HG03280 (cell line): ENCODE measurements around the gene GRAMD1B.

Experiments used
- ATAC-seq: cut with Tn5 transposase; IDR thresholded peaks from one replicate; pipeline ENCODE4 v1.9.1; 2021; ENCODE audit warnings: mild to moderate bottlenecking, moderate library complexity; ENCODE audit not compliant: unreplicated experiment

Gene GRAMD1B

GRCh38 chr11:123472236-123472935 lies 42.3 kb downstream of the GRAMD1B start:
- no peak for ATAC-seq

DNA sequence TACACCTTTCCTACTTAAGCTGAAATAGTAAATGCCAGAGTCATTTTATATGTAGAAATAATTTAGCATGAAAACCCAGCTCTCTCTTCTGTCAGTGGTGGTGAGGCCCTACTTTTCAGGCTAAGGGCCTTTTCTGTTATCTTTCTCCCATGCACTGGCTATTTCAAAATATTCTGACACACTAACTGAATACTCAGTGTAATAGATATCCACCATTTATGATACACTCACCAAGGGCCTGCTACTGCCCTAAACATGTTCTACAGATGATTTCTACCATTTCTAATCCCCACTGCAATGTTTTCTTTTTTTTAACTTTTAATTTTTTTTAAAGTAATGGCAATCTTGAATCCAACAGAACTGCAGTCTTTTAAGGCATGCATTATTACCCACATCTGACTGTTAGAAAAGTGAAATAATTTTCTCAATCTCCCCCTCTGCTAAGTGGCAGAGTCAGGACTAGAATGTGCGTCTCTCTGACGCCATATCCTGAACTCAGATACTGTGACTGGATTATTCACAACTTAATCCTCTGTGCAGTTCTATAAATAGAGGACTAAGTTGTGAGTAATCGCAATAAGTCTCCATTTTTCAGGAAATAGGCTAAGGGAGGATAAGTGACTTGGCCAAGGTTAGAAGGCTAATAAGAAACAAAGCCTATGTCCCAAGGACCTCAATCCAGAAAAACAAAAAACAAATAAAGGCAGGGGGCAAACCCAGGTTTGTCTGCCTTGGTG lies 44.0 kb downstream of the GRAMD1B start:
- ATAC-seq: no peak

GRCh38 chr11:123474994-123475393 lies 44.9 kb downstream of the GRAMD1B start:
- no peak for ATAC-seq

- no peak for ATAC-seq
Observed at GRCh38 chr11:123475469-123475868, 45.4 kb downstream of the GRAMD1B start.

DNA sequence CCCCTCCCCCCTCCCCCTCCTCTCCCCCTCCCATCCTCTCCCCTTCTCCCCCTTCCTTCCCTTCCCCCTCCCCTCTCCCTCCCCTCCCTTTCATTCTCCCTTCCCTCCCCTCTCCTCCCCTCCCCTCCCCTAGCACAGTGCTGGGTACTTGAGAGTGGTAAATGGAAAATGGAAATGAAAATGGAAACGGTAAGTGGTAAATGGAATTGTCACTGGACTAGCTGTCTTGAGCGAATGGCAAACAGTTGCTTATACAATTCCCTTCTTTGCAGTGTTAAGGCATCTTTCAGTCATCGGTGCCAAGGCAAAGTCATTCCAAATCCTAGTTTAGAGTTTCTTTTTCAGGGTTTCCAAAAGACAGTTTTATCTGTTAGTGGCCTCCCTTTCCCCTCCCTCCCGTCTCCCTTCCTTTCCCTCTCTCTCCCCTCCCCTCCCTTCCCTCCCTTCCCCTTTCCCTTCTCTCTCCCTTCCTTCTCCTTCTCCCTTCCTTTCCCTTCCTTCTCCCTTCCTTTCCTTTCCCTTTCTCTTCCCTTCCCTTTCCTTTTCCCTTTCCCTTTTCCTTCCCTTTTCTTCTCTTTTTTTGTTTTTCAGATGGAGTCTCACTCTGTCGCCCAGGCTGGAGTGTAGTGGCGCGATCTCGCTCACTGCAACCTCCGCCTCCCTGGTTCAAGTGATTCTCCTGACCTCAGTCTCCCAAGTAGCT lies 47.3 kb downstream of the GRAMD1B start:
- no peak for ATAC-seq

DNA sequence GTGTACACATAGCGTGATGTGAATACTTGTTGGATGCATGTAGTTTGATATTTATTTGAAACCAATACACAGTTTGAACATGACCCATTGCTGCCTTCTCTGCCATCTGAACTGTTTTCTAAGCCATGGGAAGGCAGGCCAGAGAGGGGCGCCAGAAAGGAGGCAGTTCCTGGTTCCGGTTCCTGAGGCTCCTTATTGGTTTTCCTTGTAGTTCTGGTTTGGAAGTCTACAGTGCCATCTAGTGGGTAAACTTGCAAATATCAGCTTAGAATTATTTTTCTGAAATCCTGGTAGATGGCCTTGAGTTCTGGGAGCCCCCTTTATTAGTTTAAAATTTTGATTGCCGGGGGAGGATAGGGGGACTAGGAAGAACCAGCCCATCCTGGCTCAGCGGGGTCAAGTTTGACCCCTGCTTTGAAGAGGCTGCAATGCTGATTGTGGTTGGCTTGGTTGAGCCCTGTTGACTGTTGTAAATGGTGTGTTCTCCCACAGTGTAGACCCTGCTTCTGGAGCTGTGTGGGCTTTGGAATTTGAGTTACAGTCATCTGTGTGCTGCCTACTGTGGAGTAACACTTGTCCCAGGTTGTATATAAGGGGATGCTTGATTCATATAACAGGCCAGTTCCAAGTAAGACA lies 48.4 kb downstream of the GRAMD1B start:
- ATAC-seq: no peak

GRCh38 chr11:123479048-123479837 lies 49.2 kb downstream of the GRAMD1B start:
- ATAC-seq: peak; percentile 53

- ATAC-seq: peak; percentile 55
Observed at GRCh38 chr11:123480290-123480815, 50.3 kb downstream of the GRAMD1B start.

- no peak for ATAC-seq
Observed at GRCh38 chr11:123480882-123481281, 50.8 kb downstream of the GRAMD1B start.

DNA sequence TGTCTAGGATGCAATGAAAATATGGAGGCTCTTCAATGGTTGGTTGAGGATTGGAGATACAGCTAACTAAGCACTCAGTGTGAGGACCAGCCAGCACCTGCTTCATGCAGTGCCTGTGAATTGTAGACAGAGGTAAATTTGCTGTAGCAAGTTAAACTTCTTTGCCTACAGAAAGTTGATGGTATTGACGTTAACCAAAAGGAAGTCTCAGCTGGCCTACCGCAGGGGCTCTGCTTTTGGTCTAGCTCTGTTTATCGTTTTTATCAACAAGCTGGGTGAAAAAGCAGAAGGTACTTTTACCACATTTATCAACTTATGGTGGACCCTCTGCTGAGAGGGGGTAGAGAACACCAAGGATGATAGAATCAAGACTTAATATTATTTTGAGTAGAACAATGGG lies 51.6 kb downstream of the GRAMD1B start:
- no peak for ATAC-seq

GRCh38 chr11:123482218-123482617 lies 52.1 kb downstream of the GRAMD1B start:
- no peak for ATAC-seq

DNA sequence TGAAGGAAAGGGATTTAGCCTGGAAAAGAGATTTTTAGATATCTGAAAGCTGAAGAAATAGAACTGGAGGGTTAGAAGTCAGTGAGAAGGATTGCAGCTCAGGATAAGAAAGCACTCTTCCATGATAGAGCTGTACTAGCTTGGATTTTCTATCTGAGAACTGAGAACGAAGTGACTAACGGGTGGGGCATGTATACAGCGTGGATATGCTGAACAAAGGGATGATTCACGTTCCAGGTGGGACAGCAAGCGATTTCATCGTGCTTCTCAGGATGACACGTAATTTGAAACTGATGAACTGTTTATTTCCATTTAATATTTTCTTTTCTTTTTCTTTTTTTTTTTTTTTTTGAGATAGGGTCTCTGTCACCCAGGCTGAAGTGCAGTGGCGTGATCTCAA lies 53.0 kb downstream of the GRAMD1B start:
- no peak for ATAC-seq

- ATAC-seq: no peak
Observed at GRCh38 chr11:123483466-123483865, 53.4 kb downstream of the GRAMD1B start.

DNA sequence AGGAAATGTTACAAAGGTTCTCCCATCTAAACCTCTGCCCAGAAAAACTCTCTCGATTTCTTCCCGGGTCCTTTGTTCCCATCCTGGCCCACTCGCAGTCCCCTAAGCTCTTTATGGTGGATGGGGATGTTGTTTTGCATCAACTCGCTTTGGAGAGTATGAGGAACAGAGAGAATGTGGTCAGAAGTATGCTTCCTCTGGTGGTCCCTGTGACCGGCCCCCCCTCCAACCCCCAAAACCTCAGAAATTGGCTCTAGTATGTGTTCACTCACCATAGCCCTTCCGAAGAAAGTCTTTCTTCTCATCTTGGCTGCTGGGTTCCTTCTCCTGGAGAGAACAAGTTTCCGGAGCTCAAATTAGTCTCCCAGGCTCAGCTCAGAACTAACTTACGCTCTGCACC lies 54.4 kb downstream of the GRAMD1B start:
- ATAC-seq: no peak

GRCh38 chr11:123487157-123487744 lies 57.2 kb downstream of the GRAMD1B start:
- ATAC-seq: no peak

DNA sequence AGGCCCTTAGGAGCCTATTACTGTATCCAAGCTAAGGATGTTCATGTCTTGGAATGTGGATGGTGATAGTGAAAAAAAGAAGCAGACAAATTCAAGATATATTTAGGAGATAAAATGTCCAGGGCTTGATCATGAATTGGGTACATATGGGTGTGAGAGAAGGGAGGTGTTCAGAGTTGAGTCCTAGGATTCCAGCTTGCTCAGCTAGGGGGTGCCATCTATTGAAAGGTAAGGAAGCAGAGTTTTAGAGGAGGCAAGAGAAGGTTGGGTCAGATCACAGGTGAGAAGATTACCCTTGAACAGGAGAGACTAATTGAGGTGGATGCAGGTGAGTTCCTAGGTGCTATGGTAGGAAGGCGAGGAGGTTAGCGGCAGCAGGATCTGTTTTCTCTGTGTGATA lies 60.5 kb downstream of the GRAMD1B start:
- no peak for ATAC-seq

- ATAC-seq: no peak
Observed at GRCh38 chr11:123491241-123491640, 61.2 kb downstream of the GRAMD1B start.

DNA sequence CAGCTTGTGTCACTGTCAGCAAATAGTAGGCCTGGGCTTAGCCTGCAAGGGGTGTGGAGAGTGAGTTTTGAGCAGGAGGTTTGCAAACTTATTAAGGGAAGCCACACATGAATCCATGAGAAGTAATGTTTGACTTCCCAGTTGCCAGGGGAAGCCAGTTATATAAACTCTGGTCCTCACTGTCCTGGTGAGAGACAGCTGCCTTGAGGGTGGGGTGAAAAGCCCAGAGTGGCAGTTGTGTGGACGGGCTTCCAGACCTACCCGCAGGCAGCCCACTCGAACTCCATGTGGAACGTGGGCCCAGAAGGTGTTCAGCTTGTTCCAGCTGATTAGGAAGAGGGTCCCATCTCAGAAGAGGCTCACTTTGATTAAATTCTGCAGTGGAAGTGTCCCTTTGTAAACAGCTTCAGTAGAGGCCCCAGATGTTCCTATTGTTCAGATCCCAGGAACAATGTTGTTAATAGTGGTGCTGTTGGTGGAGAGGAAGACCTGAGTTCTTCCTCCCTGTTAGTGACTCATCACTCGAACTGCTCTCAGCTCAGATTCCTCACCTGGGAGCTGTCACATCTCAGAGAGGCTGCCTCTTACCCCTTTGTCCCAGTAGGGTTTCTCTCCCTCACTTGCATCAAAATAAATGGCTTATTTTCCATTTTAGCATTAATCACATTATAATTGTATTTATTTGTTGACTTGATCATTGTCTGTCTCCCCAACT lies 63.4 kb downstream of the GRAMD1B start:
- no peak for ATAC-seq
